NCI-H2107 (cell line): ENCODE data around the gene GGT7.
"Not testable (repeated sequence)": the region's sequence is repeated elsewhere in the genome, so short reads cannot be mapped to it uniquely, and the experiment has no call there.

ENCODE experiments used
- DNase-seq: peaks from one replicate; lab custom pipeline; 2025; lab: John Stamatoyannopoulos, UW

Gene GGT7

GRCh38 chr20:34872622-34873224 is at the start of gene GGT7:
TSS of gene GGT7 (minus strand) at chr20:34872856. CDS start at chr20:34872815, 41 bp downstream.
- peak; percentile 52 for DNase-seq

GRCh38 chr20:34921436-34921835 is 48.8 kb upstream of the GGT7 start:
- DNase-seq = no peak

- DNase-seq = no peak
Observed at GRCh38 chr20:34920055-34920454, 47.4 kb upstream of the GGT7 start.

GRCh38 chr20:34916774-34917354 is 44.2 kb upstream of the GGT7 start:
- DNase-seq = no peak

- no peak for DNase-seq
Observed at GRCh38 chr20:34915749-34916455, 43.2 kb upstream of the GGT7 start.

GRCh38 chr20:34915131-34915530 is 42.5 kb upstream of the GGT7 start:
- DNase-seq = no peak

- DNase-seq = peak; percentile 4
Observed at GRCh38 chr20:34907616-34908469, 35.2 kb upstream of the GGT7 start.

GRCh38 chr20:34904202-34904621 is 31.6 kb upstream of the GGT7 start:
- DNase-seq = no peak

- not testable (repeated sequence) for DNase-seq
Observed at GRCh38 chr20:34898731-34899130, 26.1 kb upstream of the GGT7 start.

- not testable (repeated sequence) for DNase-seq
Observed at GRCh38 chr20:34898129-34898528, 25.5 kb upstream of the GGT7 start.

- DNase-seq = no peak
Observed at GRCh38 chr20:34896086-34896621, 23.5 kb upstream of the GGT7 start.

- DNase-seq = no peak
Observed at GRCh38 chr20:34895465-34895864, 22.8 kb upstream of the GGT7 start.

GRCh38 chr20:34894723-34895122 is 22.1 kb upstream of the GGT7 start:
- DNase-seq = no peak

GRCh38 chr20:34892671-34893070 is 20.0 kb upstream of the GGT7 start:
- no peak for DNase-seq

- DNase-seq = no peak
Observed at GRCh38 chr20:34891166-34892062, 18.8 kb upstream of the GGT7 start.

GRCh38 chr20:34888468-34888867 is 15.8 kb upstream of the GGT7 start:
- no peak for DNase-seq

GRCh38 chr20:34887023-34887422 is 14.4 kb upstream of the GGT7 start:
- no peak for DNase-seq

GRCh38 chr20:34886122-34886521 is 13.5 kb upstream of the GGT7 start:
- no peak for DNase-seq

- no peak for DNase-seq
Observed at GRCh38 chr20:34884260-34884659, 11.6 kb upstream of the GGT7 start.

GRCh38 chr20:34883809-34884208 is 11.2 kb upstream of the GGT7 start:
- DNase-seq = no peak

- DNase-seq = no peak
Observed at GRCh38 chr20:34883087-34883688, 10.5 kb upstream of the GGT7 start.
